GM19238 (cell line): ENCODE data around the gene CAPZB.

Experiments used
- DNase-seq: peaks from one replicate; pipeline ENCODE4 v3.0.0; 2011; ENCODE audit warnings: low spot score; ENCODE audit not compliant: insufficient read length

CAPZB gene

GRCh38 chr1:19331262-19331878, 154.0 kb downstream of the CAPZB start:
- no peak for DNase-seq

GRCh38 chr1:19330449-19331135, 154.7 kb downstream of the CAPZB start:
- no peak for DNase-seq

GRCh38 chr1:19329611-19330010, 155.7 kb downstream of the CAPZB start:
- DNase-seq, result no peak

GRCh38 chr1:19329188-19329587, 156.2 kb downstream of the CAPZB start:
- no peak for DNase-seq

- DNase-seq, result no peak
These were observed 156.9 kb downstream of the CAPZB start for GRCh38 chr1:19328486-19328885.

GRCh38 chr1:19327736-19328135, 157.6 kb downstream of the CAPZB start:
- DNase-seq, result no peak

- DNase-seq, result no peak
These were observed 158.0 kb downstream of the CAPZB start for GRCh38 chr1:19327301-19327700.

GRCh38 chr1:19326748-19327065, 158.6 kb downstream of the CAPZB start:
- DNase-seq, result no peak

GRCh38 chr1:19325958-19326747, 159.2 kb downstream of the CAPZB start:
- no peak for DNase-seq

GRCh38 chr1:19325368-19325957, 159.9 kb downstream of the CAPZB start:
- DNase-seq, result no peak

GRCh38 chr1:19324665-19324990, 160.7 kb downstream of the CAPZB start:
- no peak for DNase-seq

- no peak for DNase-seq
These were observed 161.2 kb downstream of the CAPZB start for GRCh38 chr1:19323987-19324664.

- no peak for DNase-seq
These were observed 162.9 kb downstream of the CAPZB start for GRCh38 chr1:19322481-19322880.

- DNase-seq, result no peak
These were observed 164.3 kb downstream of the CAPZB start for GRCh38 chr1:19321071-19321470.

- no peak for DNase-seq
These were observed 166.1 kb downstream of the CAPZB start for GRCh38 chr1:19319196-19319595.

GRCh38 chr1:19317126-19317910, 168.0 kb downstream of the CAPZB start:
- DNase-seq, result no peak

- DNase-seq, result peak; percentile 66
These were observed 169.8 kb downstream of the CAPZB start for GRCh38 chr1:19315378-19316198.

- no peak for DNase-seq
These were observed 171.1 kb downstream of the CAPZB start for GRCh38 chr1:19313961-19314882.

GRCh38 chr1:19313636-19313959, 171.7 kb downstream of the CAPZB start:
- DNase-seq, result no peak
